GM12875 (cell line): Measurements from ENCODE around the gene ATP6V0B.

Experiments used
- H3K4me3 ChIP-seq: one replicate; pipeline ENCODE4 v1.5.1; 2011; ENCODE audit warnings: low read depth, low read length, control low read depth
- CTCF ChIP-seq: IDR thresholded peaks from 2 replicates; pipeline ENCODE4 v1.5.1; 2011; ENCODE audit warnings: low read depth, mild to moderate bottlenecking, control low read depth, inconsistent platforms, low read length, moderate library complexity, borderline replicate concordance; ENCODE audit not compliant: insufficient read depth

ATP6V0B gene

GRCh38 chr1:44012404-44012803, 37.6 kb downstream of the ATP6V0B start:
- TF ChIP-seq CTCF: no peak
- no peak overlapping the region for H3K4me3 ChIP-seq

GRCh38 chr1:44012941-44013609, 38.3 kb downstream of the ATP6V0B start:
- TF ChIP-seq CTCF: no peak
- no peak overlapping the region for H3K4me3 ChIP-seq

GRCh38 chr1:44013949-44014348, 39.2 kb downstream of the ATP6V0B start:
- TF ChIP-seq CTCF: no peak
- H3K4me3 ChIP-seq: no peak overlapping the region

- no peak for TF ChIP-seq CTCF
- no peak overlapping the region for H3K4me3 ChIP-seq
Measured at GRCh38 chr1:44014365-44015104, 39.8 kb downstream of the ATP6V0B start.

GRCh38 chr1:44015206-44015605, 40.4 kb downstream of the ATP6V0B start:
- TF ChIP-seq CTCF: no peak

GRCh38 chr1:44016041-44016889, 41.5 kb downstream of the ATP6V0B start:
- no peak for TF ChIP-seq CTCF

More at GRCh38 chr1:44015206-44015605, 40.4 kb downstream of the ATP6V0B start:
- H3K4me3 ChIP-seq: no peak overlapping the region

More at GRCh38 chr1:44016041-44016889, 41.5 kb downstream of the ATP6V0B start:
- no peak overlapping the region for H3K4me3 ChIP-seq
